Measurements from ENCODE around the gene EIF3J.

The EIF3J gene

DNA sequence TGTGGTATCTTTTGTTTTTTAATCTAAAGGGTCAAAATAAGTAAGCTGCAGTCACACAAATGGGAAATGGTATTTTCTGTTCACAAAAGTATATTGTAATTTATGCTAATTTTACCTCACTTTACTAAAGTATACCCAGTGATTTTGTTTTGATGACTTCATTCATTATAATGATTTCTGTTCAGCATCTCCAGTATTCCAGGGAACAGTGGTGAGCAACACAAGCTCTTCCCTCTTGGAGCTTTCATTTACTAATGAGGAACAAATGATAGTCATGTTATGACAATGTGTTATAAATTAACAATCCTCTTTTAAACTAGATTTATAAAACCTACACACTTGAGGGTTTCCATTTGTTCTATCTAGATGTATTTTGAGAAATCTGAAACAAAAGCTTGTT is 20.5 kb upstream of the EIF3J start:
- Histone ChIP-seq H2AK5ac (ENCODE audit: low read length) (no peak overlapping the region), H4K8ac (ENCODE audit: low read depth, low read length) (no peak overlapping the region), H3K4me2 (ENCODE audit: low read length) (no peak overlapping the region), H3K9ac (ENCODE audit: low read length) (no peak overlapping the region), H3K79me2 (ENCODE audit: control insufficient read depth, insufficient read depth, low read length, poor library complexity) (no peaks in the 10 kb centered on the region), H3K18ac (ENCODE audit: low read length) (no peak overlapping the region), H3K14ac (ENCODE audit: low read length) (no peak overlapping the region), H3K4me1 (ENCODE audit: control insufficient read depth in 1 of 2, insufficient read depth in 2 of 2, low read length in 2 of 2) (no peaks in the 10 kb centered on the region), H2BK12ac (ENCODE audit: low read length) (no peak overlapping the region), H3K23ac (ENCODE audit: low read length) (no peak overlapping the region), H3K9me3 (ENCODE audit: insufficient read depth, low read depth, low read length) (no peaks in the 10 kb centered on the region), H4K91ac (ENCODE audit: low read depth, low read length) (no peak overlapping the region), H3K27ac (ENCODE audit: low read depth, low read length) (no peak overlapping the region), H4K12ac (ENCODE audit: low read depth, low read length) (no peak overlapping the region), H3K4ac (ENCODE audit: low read depth, low read length) (no peak overlapping the region), H3K27me3 (ENCODE audit: insufficient read depth, low read length) (no peaks in the 10 kb centered on the region), H2BK120ac (ENCODE audit: insufficient read depth, low read length, poor library complexity) (no peak overlapping the region), H2AFZ (ENCODE audit: insufficient read depth, low read length, poor library complexity) (no peak overlapping the region), H3K36me3 (ENCODE audit: control insufficient read depth in 1 of 2, insufficient read depth in 2 of 2, low read length in 2 of 2) (peaks cover 7 to 18% of the 10 kb centered on the region in 2 experiments), H3K4me3 (ENCODE audit: low read depth, low read length) (no peak overlapping the region), H3K79me1 (ENCODE audit: low read length) (no peaks in the 10 kb centered on the region), H2BK5ac (ENCODE audit: low read depth, low read length, poor library complexity) (no peak overlapping the region)
- DNase-seq, result no peak

DNA sequence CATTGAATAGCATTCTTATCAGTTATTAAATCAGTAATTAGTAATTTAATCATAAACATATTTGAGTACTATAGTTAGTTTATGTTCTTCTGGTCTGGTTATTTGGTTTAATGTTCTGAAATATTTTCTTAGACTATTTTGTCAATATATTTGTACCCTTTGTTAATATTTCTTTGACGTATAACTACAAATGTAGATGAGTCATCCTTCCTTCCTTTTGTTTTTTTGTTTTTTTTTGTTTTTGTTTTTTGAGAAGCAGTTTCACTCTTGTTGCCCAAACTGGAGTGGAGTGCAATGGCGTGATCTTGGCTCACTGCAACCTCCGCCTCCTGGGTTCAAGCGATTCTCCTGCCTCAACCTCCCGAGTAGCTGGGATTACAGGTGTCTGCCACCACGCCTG is 17.4 kb upstream of the EIF3J start:
- WGBS (ENCODE audit: extremely low coverage, insufficient coverage, insufficient read length), result no CpG with 5 or more reads among the region's 6 CpGs
- H4K8ac ChIP-seq (ENCODE audit: low read depth, low read length), result no peak overlapping the region
- no peak overlapping the region for H2AFZ ChIP-seq (ENCODE audit: insufficient read depth, low read length, poor library complexity)
- no peak overlapping the region for H2BK12ac ChIP-seq (ENCODE audit: low read length)
- H4K91ac ChIP-seq (ENCODE audit: low read depth, low read length), result no peak overlapping the region
- no peak overlapping the region for H4K12ac ChIP-seq (ENCODE audit: low read depth, low read length)
- H3K4ac ChIP-seq (ENCODE audit: low read depth, low read length), result no peak overlapping the region
- DNase-seq, result no peak
- no peak overlapping the region for H3K27ac ChIP-seq (ENCODE audit: low read depth, low read length)
- H3K9ac ChIP-seq (ENCODE audit: low read length), result no peak overlapping the region
- no peak overlapping the region for H2BK120ac ChIP-seq (ENCODE audit: insufficient read depth, low read length, poor library complexity)
- no peak overlapping the region for H3K4me2 ChIP-seq (ENCODE audit: low read length)
- H3K18ac ChIP-seq (ENCODE audit: low read length), result no peak overlapping the region
- H3K4me3 ChIP-seq (ENCODE audit: low read depth, low read length), result no peak overlapping the region
- H3K23ac ChIP-seq (ENCODE audit: low read length), result no peak overlapping the region
- no peak overlapping the region for H2AK5ac ChIP-seq (ENCODE audit: low read length)
- H3K14ac ChIP-seq (ENCODE audit: low read length), result no peak overlapping the region
- H3K36me3 ChIP-seq (ENCODE audit: control insufficient read depth in 1 of 2, insufficient read depth in 2 of 2, low read length in 2 of 2), result peaks cover 15 to 25% of the 10 kb centered on the region in 2 experiments
- H3K79me2 ChIP-seq (ENCODE audit: control insufficient read depth, insufficient read depth, low read length, poor library complexity), result no peaks in the 10 kb centered on the region
- no peaks in the 10 kb centered on the region for H3K4me1 ChIP-seq (ENCODE audit: control insufficient read depth in 1 of 2, insufficient read depth in 2 of 2, low read length in 2 of 2)
- no peaks in the 10 kb centered on the region for H3K27me3 ChIP-seq (ENCODE audit: insufficient read depth, low read length)
- H3K79me1 ChIP-seq (ENCODE audit: low read length), result no peaks in the 10 kb centered on the region
- no peak overlapping the region for H2BK5ac ChIP-seq (ENCODE audit: low read depth, low read length, poor library complexity)
- no peaks in the 10 kb centered on the region for H3K9me3 ChIP-seq (ENCODE audit: insufficient read depth, low read depth, low read length)

DNA sequence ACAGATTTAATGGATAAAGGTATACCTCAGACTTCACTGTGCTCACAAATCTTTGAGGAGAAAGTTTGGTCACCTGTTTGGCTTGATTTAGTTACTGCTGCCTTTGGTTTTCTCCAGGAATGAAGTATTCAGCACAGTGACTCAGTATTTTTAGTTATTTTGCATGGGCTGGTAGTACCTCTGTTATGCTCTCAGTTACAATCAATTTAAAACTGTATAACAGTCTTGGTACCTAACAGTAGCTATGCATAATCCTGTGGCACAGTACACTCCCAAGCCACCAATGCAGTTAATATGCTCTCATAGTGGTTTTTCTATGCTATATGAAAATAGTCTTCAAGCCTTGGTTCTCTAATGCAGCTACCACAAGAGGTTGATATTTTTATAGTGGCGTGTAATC is 11.9 kb upstream of the EIF3J start:
- WGBS (ENCODE audit: extremely low coverage, insufficient coverage, insufficient read length), result no CpG with 5 or more reads among the region's 1 CpG
- Histone ChIP-seq H4K12ac (ENCODE audit: low read depth, low read length) (no peak overlapping the region), H2AFZ (ENCODE audit: insufficient read depth, low read length, poor library complexity) (no peak overlapping the region)

DNA sequence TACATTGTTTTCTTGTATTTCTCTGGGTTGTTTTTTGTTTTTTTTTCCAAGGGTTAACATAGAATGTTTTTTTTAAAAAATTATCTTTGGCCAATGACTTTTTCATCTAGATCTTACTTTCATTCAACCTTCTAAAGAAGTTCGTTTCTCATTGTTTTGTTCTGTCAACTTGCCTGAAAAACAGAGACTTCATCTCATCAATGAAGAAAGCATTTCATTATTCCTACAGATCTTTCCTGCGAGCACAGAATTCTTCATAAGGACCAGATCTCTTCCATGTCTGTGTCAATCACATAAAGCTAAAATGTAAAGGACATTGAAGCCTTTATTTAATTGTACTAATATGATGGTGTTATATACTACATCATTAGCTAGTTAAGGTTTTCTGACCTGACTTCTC is 9.7 kb upstream of the EIF3J start:
- no CpG with 5 or more reads among the region's 2 CpGs for WGBS (ENCODE audit: extremely low coverage, insufficient coverage, insufficient read length)
- Histone ChIP-seq H3K4ac (ENCODE audit: low read depth, low read length) (no peak overlapping the region), H3K9me3 (ENCODE audit: insufficient read depth, low read depth, low read length) (no peaks in the 10 kb centered on the region)

More for the DNA sequence above, 11.9 kb upstream of the EIF3J start:
- no peaks in the 10 kb centered on the region for H3K79me2 ChIP-seq (ENCODE audit: control insufficient read depth, insufficient read depth, low read length, poor library complexity)
- no peak overlapping the region for H3K14ac ChIP-seq (ENCODE audit: low read length)
- H3K4me2 ChIP-seq (ENCODE audit: low read length), result no peak overlapping the region
- no peaks in the 10 kb centered on the region for H3K27me3 ChIP-seq (ENCODE audit: insufficient read depth, low read length)
- H3K23ac ChIP-seq (ENCODE audit: low read length), result no peak overlapping the region
- H3K27ac ChIP-seq (ENCODE audit: low read depth, low read length), result no peak overlapping the region
- H3K9me3 ChIP-seq (ENCODE audit: insufficient read depth, low read depth, low read length), result no peaks in the 10 kb centered on the region
- no peak overlapping the region for H2BK5ac ChIP-seq (ENCODE audit: low read depth, low read length, poor library complexity)
- no peak overlapping the region for H3K9ac ChIP-seq (ENCODE audit: low read length)
- H3K4me1 ChIP-seq (ENCODE audit: control insufficient read depth in 1 of 2, insufficient read depth in 2 of 2, low read length in 2 of 2), result no peaks in the 10 kb centered on the region
- no peak overlapping the region for H3K4ac ChIP-seq (ENCODE audit: low read depth, low read length)
- H3K4me3 ChIP-seq (ENCODE audit: low read depth, low read length), result no peak overlapping the region
- H4K8ac ChIP-seq (ENCODE audit: low read depth, low read length), result no peak overlapping the region
- no peak overlapping the region for H3K18ac ChIP-seq (ENCODE audit: low read length)
- H2BK120ac ChIP-seq (ENCODE audit: insufficient read depth, low read length, poor library complexity), result no peak overlapping the region
- no peak overlapping the region for H2AK5ac ChIP-seq (ENCODE audit: low read length)
- peaks cover 11 to 14% of the 10 kb centered on the region in 2 experiments for H3K36me3 ChIP-seq (ENCODE audit: control insufficient read depth in 1 of 2, insufficient read depth in 2 of 2, low read length in 2 of 2)
- H3K79me1 ChIP-seq (ENCODE audit: low read length), result no peaks in the 10 kb centered on the region
- no peak overlapping the region for H2BK12ac ChIP-seq (ENCODE audit: low read length)
- DNase-seq, result no peak
- no peak overlapping the region for H4K91ac ChIP-seq (ENCODE audit: low read depth, low read length)

More for the DNA sequence above, 9.7 kb upstream of the EIF3J start:
- no peak overlapping the region for H3K4me2 ChIP-seq (ENCODE audit: low read length)
- no peak overlapping the region for H4K91ac ChIP-seq (ENCODE audit: low read depth, low read length)
- no peaks in the 10 kb centered on the region for H3K79me2 ChIP-seq (ENCODE audit: control insufficient read depth, insufficient read depth, low read length, poor library complexity)
- no peak overlapping the region for H3K14ac ChIP-seq (ENCODE audit: low read length)
- H3K27ac ChIP-seq (ENCODE audit: low read depth, low read length), result no peak overlapping the region
- no peak overlapping the region for H2BK12ac ChIP-seq (ENCODE audit: low read length)
- H2AK5ac ChIP-seq (ENCODE audit: low read length), result no peak overlapping the region
- H4K8ac ChIP-seq (ENCODE audit: low read depth, low read length), result no peak overlapping the region
- peaks cover 5 to 10% of the 10 kb centered on the region in 2 experiments for H3K36me3 ChIP-seq (ENCODE audit: control insufficient read depth in 1 of 2, insufficient read depth in 2 of 2, low read length in 2 of 2)
- H2BK120ac ChIP-seq (ENCODE audit: insufficient read depth, low read length, poor library complexity), result no peak overlapping the region
- no peaks in the 10 kb centered on the region for H3K79me1 ChIP-seq (ENCODE audit: low read length)
- no peak overlapping the region for H2AFZ ChIP-seq (ENCODE audit: insufficient read depth, low read length, poor library complexity)
- no peaks in the 10 kb centered on the region for H3K4me1 ChIP-seq (ENCODE audit: control insufficient read depth in 1 of 2, insufficient read depth in 2 of 2, low read length in 2 of 2)
- DNase-seq, result no peak
- no peak overlapping the region for H3K18ac ChIP-seq (ENCODE audit: low read length)
- H3K9ac ChIP-seq (ENCODE audit: low read length), result no peak overlapping the region
- no peak overlapping the region for H4K12ac ChIP-seq (ENCODE audit: low read depth, low read length)
- no peaks in the 10 kb centered on the region for H3K27me3 ChIP-seq (ENCODE audit: insufficient read depth, low read length)
- H3K4me3 ChIP-seq (ENCODE audit: low read depth, low read length), result no peak overlapping the region
- H3K23ac ChIP-seq (ENCODE audit: low read length), result no peak overlapping the region
- H2BK5ac ChIP-seq (ENCODE audit: low read depth, low read length, poor library complexity), result no peak overlapping the region
